ENCODE measurements around the gene SGSM2.

SGSM2 gene

DNA sequence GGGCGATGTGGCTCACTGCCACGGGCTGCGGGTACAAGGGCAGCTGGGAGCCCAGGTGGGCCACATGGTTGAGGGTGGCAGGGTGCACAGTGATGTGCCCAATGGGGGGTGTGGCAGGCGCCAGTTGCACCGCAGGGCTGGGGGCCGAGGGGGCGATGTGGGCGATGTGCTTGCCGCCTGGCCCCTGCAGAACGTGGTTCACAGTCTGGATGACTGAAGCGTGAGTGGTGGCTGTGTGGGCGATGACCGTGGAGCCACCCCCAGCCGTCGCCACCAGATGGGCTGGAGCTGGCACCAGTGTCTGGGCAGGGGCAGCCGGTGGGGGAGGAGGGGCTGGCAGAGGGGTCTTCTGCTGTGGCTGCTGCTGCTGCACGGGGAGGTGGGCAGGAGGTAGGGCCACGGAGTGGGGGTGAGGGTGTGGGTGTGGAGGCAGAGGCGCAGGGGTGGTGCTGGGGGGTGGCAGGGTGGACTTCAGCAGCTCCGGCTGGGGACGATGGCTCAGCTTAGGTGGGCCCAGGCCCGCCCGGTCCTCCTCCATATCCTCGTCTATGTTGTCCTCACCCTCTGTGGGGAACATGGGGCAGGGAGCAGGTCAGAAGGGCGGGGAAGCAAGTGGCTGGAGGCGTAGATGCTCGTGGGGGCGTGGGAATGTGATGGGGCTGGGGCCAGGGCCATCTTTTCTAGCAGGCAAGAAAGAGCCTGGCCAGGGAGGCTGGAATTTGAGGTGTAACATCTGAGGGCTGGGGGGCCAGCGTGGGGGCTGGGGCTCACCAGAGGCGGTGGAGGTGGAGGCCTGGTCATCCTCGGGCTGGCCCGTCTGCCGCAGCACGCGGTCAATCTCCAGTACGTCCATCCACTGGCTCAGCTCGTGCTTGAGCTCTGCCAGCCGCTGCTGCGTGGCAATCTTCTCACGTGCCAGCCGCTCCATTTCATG lies 50.1 kb downstream of the SGSM2 start:
- no peak for DNase-seq

DNA sequence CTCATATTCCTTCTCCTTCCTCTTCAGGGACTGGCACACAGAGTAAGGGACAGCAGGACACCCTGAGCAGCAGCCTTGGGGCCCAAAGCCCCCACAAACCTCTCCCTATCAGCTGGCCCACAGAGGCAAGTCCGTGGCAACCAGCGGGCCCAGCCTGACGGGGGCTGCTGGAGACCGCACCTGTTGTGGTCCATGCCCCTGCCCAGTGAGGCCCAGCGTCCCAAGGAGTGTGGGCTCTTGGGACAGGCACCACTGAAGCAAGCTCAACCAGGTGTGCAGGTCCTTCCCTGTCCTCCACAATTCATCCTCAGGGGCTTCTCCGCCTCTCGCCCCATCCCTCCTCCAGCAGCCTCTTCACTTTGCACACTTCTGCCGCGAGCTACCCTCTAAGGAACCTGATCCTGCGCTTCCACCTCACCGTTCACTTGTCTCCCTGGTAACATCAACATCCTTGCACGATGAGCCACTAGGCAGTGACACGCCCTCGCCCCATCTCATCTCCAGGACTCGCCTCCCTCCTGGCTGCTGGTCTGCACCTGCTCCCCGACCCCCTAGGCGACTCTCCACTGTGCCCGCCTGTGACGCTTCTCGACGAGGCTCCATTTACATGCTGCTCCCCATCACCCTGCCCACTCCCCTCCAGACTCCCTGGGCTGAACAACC lies 50.9 kb downstream of the SGSM2 start:
- no peak for DNase-seq

GRCh38 chr17:2388683-2389055 lies 51.4 kb downstream of the SGSM2 start:
- peak in 1 of 14 donors; percentile 15 for DNase-seq

GRCh38 chr17:2390199-2390836 lies 53.0 kb downstream of the SGSM2 start:
- DNase-seq: no peak

- no peak for DNase-seq
Observed at GRCh38 chr17:2391597-2392251, 54.4 kb downstream of the SGSM2 start.

GRCh38 chr17:2392252-2393173 lies 55.2 kb downstream of the SGSM2 start:
- DNase-seq: peak; percentile 63 to 97 (median 90)

DNA sequence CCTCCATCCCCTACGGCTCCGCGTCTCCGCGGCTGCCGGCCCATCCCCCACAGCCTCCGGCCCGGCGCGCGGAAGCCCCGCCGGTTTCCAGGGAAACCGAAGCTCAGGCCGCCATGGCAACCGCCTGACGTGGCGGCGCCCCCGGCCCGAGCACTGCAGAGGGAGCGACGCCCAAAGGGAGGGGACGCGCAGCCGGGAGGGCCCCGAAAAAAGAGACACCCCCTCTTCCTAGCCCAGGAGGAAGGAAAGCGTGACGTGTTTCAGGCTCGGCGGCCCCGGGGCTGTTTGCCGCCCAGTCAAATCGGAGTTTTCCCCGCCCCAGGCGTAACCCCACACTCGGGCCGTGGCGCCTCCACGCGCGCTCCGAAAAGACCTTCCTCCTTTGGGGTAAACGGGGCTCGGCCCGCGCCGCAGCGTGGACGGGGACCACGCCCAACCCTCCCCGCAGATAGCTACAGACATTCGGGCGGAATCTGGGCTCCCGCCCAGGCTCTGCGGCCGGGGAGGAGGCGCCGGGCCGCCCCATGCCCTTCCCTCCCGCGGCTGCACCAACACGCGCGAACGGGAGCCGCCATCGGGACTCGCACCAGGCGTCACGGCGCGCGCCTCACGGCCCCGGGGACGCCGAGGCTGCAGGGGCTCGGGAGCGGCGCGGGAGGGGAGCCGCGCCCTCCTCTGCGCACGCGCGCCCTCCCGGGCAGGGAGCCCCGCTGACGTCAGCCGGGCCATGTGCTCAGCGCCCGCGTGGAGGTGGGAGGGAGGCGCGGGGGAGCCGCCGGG lies 56.1 kb downstream of the SGSM2 start:
- peak; percentile 28 to 92 (median 78) for DNase-seq

DNA sequence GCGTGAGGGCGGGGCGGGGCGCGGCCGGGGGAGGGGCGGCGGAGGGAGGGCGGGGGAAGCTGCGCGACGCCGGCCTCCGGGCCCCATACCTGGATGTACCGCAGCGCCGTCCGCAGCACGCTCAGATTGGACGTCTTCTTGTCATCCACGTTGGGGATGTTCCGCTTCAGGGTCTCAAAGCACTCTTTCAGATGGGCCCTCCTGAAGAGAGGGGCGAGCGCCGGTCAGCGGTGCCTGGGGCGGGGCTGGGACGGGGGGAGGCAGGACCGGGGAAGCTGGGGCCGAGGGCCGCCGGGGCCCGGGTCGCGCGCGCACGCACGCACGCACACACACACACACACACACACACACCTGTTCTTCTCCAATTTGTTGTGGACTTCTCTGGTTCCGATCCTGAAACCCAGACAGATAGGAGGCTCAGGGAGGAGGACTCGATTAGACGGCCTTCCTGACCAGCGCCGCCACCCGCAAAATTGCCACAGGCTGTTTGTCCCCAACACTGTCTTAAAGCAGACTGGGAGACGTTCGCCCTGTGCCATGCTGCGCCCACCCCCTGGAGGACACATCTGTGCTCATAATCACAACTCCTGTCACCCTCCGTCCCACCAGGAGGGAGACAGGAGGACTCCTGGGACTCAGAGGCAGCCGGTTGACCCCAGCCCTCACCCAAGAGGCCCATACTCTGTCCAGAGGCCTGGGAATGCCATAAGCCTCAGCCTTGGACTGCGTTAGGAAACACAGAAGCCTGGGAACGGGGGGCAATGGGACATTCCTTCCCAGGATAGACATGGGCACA lies 56.9 kb downstream of the SGSM2 start:
- peak in 2 of 14 donors; percentile 24 to 44 for DNase-seq

DNA sequence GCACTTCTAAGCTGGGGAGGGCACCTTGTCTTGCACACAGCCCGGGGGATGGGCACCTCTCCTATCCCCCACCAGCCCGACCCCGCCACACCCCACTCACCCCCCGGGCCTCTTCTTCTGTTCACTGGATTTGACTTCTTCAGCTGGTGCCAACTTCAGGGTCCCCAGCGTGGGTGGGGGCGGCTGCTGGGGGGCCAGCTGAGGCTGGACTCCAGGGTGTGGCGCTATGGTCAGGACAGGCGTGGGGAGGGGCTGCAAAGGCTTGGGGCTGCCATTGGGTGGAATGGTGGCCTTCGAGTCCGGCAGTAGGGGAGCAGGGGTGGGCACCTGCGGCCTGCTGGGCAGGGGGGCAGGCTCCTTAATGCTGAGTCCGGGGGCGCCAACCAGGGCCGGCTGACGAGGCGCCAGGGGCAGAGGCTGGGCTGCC lies 57.5 kb downstream of the SGSM2 start:
- DNase-seq: no peak

GRCh38 chr17:2395258-2396181 lies 58.2 kb downstream of the SGSM2 start:
- DNase-seq: peak in 1 of 14 donors; percentile 17

DNA sequence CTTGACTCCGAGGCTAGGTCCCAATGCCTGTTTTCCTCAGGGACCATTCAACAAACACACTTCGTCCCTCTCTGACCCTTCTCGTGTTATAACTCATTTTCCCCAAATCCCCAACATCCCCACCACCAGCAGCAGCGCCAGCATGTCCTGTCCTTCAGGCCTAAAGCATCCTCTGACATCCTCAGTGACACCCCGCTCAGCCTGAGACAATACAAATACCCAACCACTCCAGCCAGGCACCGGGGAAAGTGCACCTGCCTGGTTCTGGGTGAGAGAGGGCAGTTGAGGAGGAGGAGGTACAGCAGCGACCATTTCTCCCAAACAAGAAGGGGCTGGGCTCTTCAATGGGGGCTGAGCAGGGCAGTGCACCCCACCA lies 58.9 kb downstream of the SGSM2 start:
- peak in 1 of 14 donors; percentile 19 for DNase-seq

- peak in 13 of 14 donors; percentile 20 to 91 (median 78) for DNase-seq
Observed at GRCh38 chr17:2396568-2397246, 59.4 kb downstream of the SGSM2 start.

GRCh38 chr17:2397247-2398171 lies 60.2 kb downstream of the SGSM2 start:
- DNase-seq: no peak

DNA sequence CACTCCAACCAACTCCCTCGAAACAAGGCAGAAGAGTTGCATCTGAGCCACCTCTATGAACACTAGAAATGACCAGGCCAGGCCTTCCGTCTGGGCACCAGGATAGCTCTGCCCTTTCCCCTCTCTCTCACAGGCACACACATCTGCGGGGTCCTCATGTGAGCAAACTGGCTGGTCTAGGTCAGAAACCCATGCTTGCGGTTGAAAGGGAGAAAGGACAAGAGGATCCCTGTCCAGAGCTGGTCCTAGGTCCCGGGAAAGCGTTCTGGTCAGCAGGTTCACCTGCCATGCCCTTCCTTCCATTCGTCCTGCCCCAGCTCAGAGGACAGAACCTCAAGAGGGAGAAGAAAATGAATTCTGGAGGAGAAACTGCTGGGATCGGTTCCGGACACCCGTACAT lies 60.9 kb downstream of the SGSM2 start:
- DNase-seq: no peak

DNA sequence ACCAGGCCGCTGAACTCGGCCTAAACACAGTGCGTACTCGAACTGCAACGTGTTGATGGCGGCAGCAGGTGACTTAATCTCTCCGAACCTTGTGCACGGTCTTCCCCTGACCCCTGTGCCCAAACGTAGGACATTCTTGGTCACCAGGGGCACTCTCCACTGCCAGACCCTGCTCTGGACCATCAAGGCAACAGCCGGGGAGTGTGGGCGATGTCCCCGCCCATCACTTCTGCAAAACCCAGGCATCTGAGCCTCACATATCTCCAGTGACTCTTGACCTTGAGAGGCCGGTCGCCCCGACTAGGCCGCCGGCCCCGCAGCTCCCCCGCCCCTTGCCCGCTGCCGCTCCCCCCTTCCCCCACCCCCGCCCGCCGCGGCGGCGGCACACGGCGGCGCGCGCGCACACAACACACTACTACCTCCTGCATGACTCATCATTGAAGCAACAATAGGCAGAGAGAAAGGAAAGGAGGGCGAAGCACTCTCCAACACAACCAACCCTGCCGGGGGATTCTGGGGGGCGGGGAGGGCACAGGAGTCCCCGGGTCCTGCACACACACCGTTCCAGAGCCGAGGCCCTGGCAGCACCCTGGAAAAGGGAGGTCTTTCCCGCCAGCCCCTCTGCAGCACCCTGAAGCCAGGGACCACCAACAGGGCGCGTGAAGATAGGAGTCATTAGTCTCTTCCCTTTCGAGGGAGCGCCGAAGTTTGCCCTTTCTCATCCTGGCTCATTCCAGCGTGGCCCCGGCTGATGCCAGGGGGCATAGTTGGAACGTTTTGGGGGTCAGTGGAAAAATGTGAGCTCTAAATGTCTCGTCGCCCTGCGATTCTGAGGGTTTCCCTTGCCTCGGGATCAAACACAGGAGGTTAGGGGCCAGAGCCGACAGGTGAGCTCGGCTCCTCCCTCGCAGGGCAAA lies 61.6 kb downstream of the SGSM2 start:
- peak in 9 of 14 donors; percentile 37 to 75 (median 51) for DNase-seq
